Measurements from ENCODE around the gene WDR6. TPM values are rescaled to one million over a fixed set of nuclear protein-coding genes. Genes with fewer than 3 reads are reported as not detected.

WDR6 gene
- total RNA-seq, 4 donors from 2014 or later: 96.7 to 233 (median 179) TPM

- peaks cover 0 to 28% (median 9%) of the 10 kb centered on the region in 4 donors for H3K4me1 ChIP-seq
- TF ChIP-seq POLR2A (IDR thresholded peaks at IDR 0.05) (no peak), CTCF (IDR thresholded peaks at IDR 0.05) (no peak)
- H3K4me3 ChIP-seq: no peak overlapping the region
- no peak for DNase-seq
- H3K36me3 ChIP-seq: peaks cover 0 to 51% (median 0%) of the 10 kb centered on the region in 3 donors
- no peaks in the 10 kb centered on the region for H3K27me3 ChIP-seq
- no peaks in the 10 kb centered on the region for H3K9me3 ChIP-seq
- no peak overlapping the region for H3K27ac ChIP-seq
Observed at GRCh38 chr3:49013113-49013737, 6.0 kb downstream of the WDR6 start.

GRCh38 chr3:49013738-49014660 lies 6.8 kb downstream of the WDR6 start:
- peaks cover 0 to 26% (median 9%) of the 10 kb centered on the region in 4 donors for H3K4me1 ChIP-seq
- no peak overlapping the region for H3K4me3 ChIP-seq
- no peak overlapping the region for H3K27ac ChIP-seq
- peak; percentile 51 to 79 (median 77) for DNase-seq
- TF ChIP-seq POLR2A (IDR thresholded peaks at IDR 0.05): no peak
- peak; percentile 30 to 72 (median 56) for TF ChIP-seq CTCF (IDR thresholded peaks at IDR 0.05)
- H3K27me3 ChIP-seq: no peaks in the 10 kb centered on the region
- H3K36me3 ChIP-seq: peaks cover 0 to 51% (median 0%) of the 10 kb centered on the region in 3 donors
- H3K9me3 ChIP-seq: no peaks in the 10 kb centered on the region

- peaks cover 0 to 36% (median 14%) of the 10 kb centered on the region in 4 donors for H3K4me1 ChIP-seq
- no peaks in the 10 kb centered on the region for H3K9me3 ChIP-seq
- no peak overlapping the region for H3K27ac ChIP-seq
- H3K4me3 ChIP-seq: no peak overlapping the region
- TF ChIP-seq POLR2A (IDR thresholded peaks at IDR 0.05) (no peak), CTCF (IDR thresholded peaks at IDR 0.05) (no peak)
- peaks cover 0 to 51% (median 0%) of the 10 kb centered on the region in 3 donors for H3K36me3 ChIP-seq
- DNase-seq: no peak
- no peaks in the 10 kb centered on the region for H3K27me3 ChIP-seq
Observed at GRCh38 chr3:49015072-49015471, 7.9 kb downstream of the WDR6 start.

GRCh38 chr3:49015765-49016164 lies 8.6 kb downstream of the WDR6 start:
- no peaks in the 10 kb centered on the region for H3K9me3 ChIP-seq
- no peaks in the 10 kb centered on the region for H3K27me3 ChIP-seq
- H3K4me1 ChIP-seq: peaks cover 0 to 42% (median 20%) of the 10 kb centered on the region in 4 donors
- no peak for TF ChIP-seq CTCF (IDR thresholded peaks at IDR 0.05)
- TF ChIP-seq POLR2A (IDR thresholded peaks at IDR 0.05): no peak
- H3K36me3 ChIP-seq: peaks cover 0 to 51% (median 0%) of the 10 kb centered on the region in 3 donors
- DNase-seq: no peak
- H3K27ac ChIP-seq: no peak overlapping the region
- no peak overlapping the region for H3K4me3 ChIP-seq

- Histone ChIP-seq H3K4me1 (peaks cover 0 to 42% (median 20%) of the 10 kb centered on the region in 4 donors), H3K36me3 (peaks cover 0 to 48% (median 0%) of the 10 kb centered on the region in 3 donors), H3K27ac (no peak overlapping the region), H3K27me3 (no peaks in the 10 kb centered on the region), H3K9me3 (no peaks in the 10 kb centered on the region), H3K4me3 (no peak overlapping the region)
- no peak for DNase-seq
- TF ChIP-seq CTCF (IDR thresholded peaks at IDR 0.05) (no peak), POLR2A (IDR thresholded peaks at IDR 0.05) (no peak)
Observed at GRCh38 chr3:49016414-49017228, 9.4 kb downstream of the WDR6 start.
